Fibroblast of lung (primary cell): Measurements from ENCODE around the gene SMAP1. TPM values are rescaled to one million over a fixed set of nuclear protein-coding genes. Genes with fewer than 3 reads are reported as not detected.
"Not testable (repeated sequence)": the region's sequence is repeated elsewhere in the genome, so short reads cannot be mapped to it uniquely, and the experiment has no call there.

Experiments used
- DNase-seq, 2 donors: peaks; one replicate each; pipeline versions ENCODE4 v3.0.0 to v3.0.0-alpha.2; 2010; ENCODE audit warnings: low read depth in 2 of 2
- H2AFZ ChIP-seq: 2 replicates; pipeline ENCODE4 v1.5.1; 2012; ENCODE audit warnings: low read length, control low read depth, inconsistent platforms
- H3K27ac ChIP-seq: 2 replicates; pipeline ENCODE4 v1.5.1; 2011; ENCODE audit warnings: low read length, control low read depth; ENCODE audit not compliant: insufficient read depth
- H3K27me3 ChIP-seq: 2 replicates; pipeline ENCODE4 v1.5.1; 2011; ENCODE audit warnings: mild to moderate bottlenecking, low read length; ENCODE audit not compliant: control insufficient read depth, insufficient read depth
- H3K36me3 ChIP-seq: 2 replicates; pipeline ENCODE4 v1.5.1; 2011; ENCODE audit warnings: low read length; ENCODE audit not compliant: control insufficient read depth, insufficient read depth
- H3K4me1 ChIP-seq: 2 replicates; pipeline ENCODE4 v1.5.1; 2011; ENCODE audit warnings: low read length; ENCODE audit not compliant: control insufficient read depth, insufficient read depth; ENCODE audit errors: extremely low read depth
- H3K4me2 ChIP-seq: 2 replicates; pipeline ENCODE4 v1.5.1; 2011; ENCODE audit warnings: low read length, control low read depth; ENCODE audit not compliant: insufficient read depth; ENCODE audit errors: extremely low read depth
- H3K4me3 ChIP-seq, 4 experiments: fragments of 200-600 bp in 1 of 4; sonication (generic) in 1 of 4; replicated peaks in 1 of 4; 2 replicates each; pipeline ENCODE4 v1.5.1; 2011 to 2016; ENCODE audit warnings: low read length in 4 of 4, low read depth in 3 of 4, mild to moderate bottlenecking in 3 of 4, control low read depth in 2 of 4, inconsistent platforms in 1 of 4, mixed read lengths in 1 of 4; ENCODE audit not compliant: insufficient read depth in 1 of 4; ENCODE audit errors: control extremely low read depth in 1 of 4
- H3K79me2 ChIP-seq: 2 replicates; pipeline ENCODE4 v1.5.1; 2012; ENCODE audit warnings: mild to moderate bottlenecking, low read length, inconsistent platforms; ENCODE audit not compliant: control insufficient read depth, insufficient read depth
- H3K9ac ChIP-seq: 2 replicates; pipeline ENCODE4 v1.5.1; 2011; ENCODE audit warnings: mild to moderate bottlenecking, low read length, control low read depth; ENCODE audit not compliant: insufficient read depth
- H3K9me3 ChIP-seq: 2 replicates; pipeline ENCODE4 v1.5.1; 2012; ENCODE audit warnings: low read depth, low read length; ENCODE audit not compliant: control insufficient read depth, insufficient read depth
- H4K20me1 ChIP-seq: 2 replicates; pipeline ENCODE4 v1.5.1; 2011; ENCODE audit warnings: low read length; ENCODE audit not compliant: control insufficient read depth, insufficient read depth; ENCODE audit errors: extremely low read depth
- EZH2 ChIP-seq: IDR thresholded peaks from 2 replicates; pipeline ENCODE4 v1.5.1; 2012; ENCODE audit warnings: low read length, control low read depth, mild to moderate bottlenecking; ENCODE audit errors: missing control alignments
- polyA plus RNA-seq, 2 donors: library from polyadenylated mRNA; depleted of rRNA in 1 of 2; stranded (reverse) in 1 of 2; unstranded in 1 of 2; fragments of >200 nt; gene quantifications; 2 replicates each; pipeline ENCODE4 v1.2.1, GENCODE V29; 2011 to 2012; ENCODE audit warnings: missing spikeins in 1 of 2
- total RNA-seq: library from RNA; depleted of rRNA; stranded (reverse); fragments of >200 nt; gene quantifications from 2 replicates; pipeline ENCODE4 v1.2.1, GENCODE V29; 2014
- TF ChIP-seq, protein P1 (sequence below), 2 donors: IDR thresholded peaks in 1 of 2; conservative IDR thresholded peaks in 1 of 2; 1 replicate in 1 of 2; 2 replicates in 1 of 2; pipeline ENCODE4 v1.5.1; 2011 to 2012; ENCODE audit warnings: low read length in 2 of 2, control low read depth in 1 of 2, inconsistent platforms in 1 of 2, low read depth in 1 of 2, mild to moderate bottlenecking in 1 of 2

SMAP1 gene
- total and polyA plus RNA-seq, 2 donors (not counting 1 experiment from before 2014, with no cell fraction given): 18.3 to 25.7 TPM

DNA sequence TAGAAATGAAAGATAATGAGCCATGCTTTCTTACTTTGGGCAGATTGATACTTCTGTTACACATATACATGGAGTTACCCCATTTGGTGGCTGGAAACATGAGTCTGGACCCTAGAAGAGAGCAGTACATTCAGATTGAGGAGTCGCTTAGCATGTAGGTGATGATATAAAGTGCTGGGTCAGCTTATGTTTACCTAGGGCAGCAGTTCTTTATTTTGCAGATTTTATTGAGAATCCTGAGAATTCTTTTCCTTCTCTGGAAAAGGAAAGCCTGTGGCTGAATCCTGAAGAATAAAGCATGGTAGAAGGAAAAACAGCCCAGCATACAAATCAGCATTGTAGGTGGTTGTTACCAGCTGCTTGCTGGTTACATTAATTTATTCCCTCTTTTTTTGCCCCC is 91.2 kb downstream of the SMAP1 start:
- no peaks in the 10 kb centered on the region for H3K4me1 ChIP-seq
- no peaks in the 10 kb centered on the region for H3K79me2 ChIP-seq
- H3K4me3 ChIP-seq: no peak overlapping the region
- H3K4me2 ChIP-seq: no peak overlapping the region
- no peak overlapping the region for H2AFZ ChIP-seq
- H4K20me1 ChIP-seq: no peaks in the 10 kb centered on the region
- H3K27me3 ChIP-seq: no peaks in the 10 kb centered on the region
- H3K36me3 ChIP-seq: no peaks in the 10 kb centered on the region
- H3K9me3 ChIP-seq: no peaks in the 10 kb centered on the region
- TF ChIP-seq, protein P1, sequence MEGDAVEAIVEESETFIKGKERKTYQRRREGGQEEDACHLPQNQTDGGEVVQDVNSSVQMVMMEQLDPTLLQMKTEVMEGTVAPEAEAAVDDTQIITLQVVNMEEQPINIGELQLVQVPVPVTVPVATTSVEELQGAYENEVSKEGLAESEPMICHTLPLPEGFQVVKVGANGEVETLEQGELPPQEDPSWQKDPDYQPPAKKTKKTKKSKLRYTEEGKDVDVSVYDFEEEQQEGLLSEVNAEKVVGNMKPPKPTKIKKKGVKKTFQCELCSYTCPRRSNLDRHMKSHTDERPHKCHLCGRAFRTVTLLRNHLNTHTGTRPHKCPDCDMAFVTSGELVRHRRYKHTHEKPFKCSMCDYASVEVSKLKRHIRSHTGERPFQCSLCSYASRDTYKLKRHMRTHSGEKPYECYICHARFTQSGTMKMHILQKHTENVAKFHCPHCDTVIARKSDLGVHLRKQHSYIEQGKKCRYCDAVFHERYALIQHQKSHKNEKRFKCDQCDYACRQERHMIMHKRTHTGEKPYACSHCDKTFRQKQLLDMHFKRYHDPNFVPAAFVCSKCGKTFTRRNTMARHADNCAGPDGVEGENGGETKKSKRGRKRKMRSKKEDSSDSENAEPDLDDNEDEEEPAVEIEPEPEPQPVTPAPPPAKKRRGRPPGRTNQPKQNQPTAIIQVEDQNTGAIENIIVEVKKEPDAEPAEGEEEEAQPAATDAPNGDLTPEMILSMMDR (conservative IDR thresholded peaks at IDR 0.05 in 1 of 2, IDR thresholded peaks at IDR 0.05 in 1 of 2; ENCODE audit: low read depth in 1 of 2, low read length in 2 of 2): no peak
- TF ChIP-seq EZH2: no peak
- H3K27ac ChIP-seq: no peak overlapping the region
- DNase-seq: no peak
- no peak overlapping the region for H3K9ac ChIP-seq

DNA sequence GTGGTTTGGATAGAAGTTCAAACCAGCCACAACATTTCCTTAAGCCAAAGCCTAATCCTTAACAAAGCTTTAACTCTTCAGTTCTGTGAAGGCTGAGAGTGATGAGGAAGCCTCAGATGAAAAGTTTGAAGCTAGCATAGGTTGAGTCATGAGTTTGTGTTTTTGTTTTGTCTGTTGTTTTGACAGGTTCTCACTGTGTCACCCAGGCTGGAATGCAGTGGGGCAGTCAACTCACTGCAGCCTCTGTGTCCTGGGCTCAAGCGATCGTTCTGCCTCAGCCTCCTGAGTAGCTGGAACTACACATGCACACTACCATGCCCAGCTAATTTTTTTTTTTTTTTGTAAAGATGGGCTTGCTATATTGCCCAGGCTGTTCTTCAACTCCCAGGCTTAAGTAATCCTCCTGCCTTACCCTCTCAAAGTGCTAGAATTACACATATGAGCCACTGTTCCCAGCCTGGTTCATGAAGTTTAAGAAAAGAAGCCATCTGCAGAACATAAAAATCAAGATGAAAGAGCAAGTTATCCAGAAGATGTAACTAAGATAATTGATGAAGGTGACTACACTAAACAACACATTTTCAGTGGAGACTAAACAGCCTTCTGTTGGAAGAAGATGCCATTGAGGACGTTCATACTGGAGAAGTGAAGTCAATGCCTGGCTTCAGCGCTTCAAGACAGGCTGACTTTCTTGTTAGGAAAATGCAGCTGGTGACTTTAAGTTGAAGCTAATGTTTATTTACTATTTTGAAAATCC is 96.2 kb downstream of the SMAP1 start:
- Histone ChIP-seq H2AFZ (no peak overlapping the region), H3K4me1 (no peaks in the 10 kb centered on the region), H3K79me2 (no peaks in the 10 kb centered on the region), H3K4me3 (no peak overlapping the region), H3K9ac (no peak overlapping the region), H3K36me3 (no peaks in the 10 kb centered on the region), H4K20me1 (no peaks in the 10 kb centered on the region), H3K4me2 (no peak overlapping the region), H3K9me3 (no peaks in the 10 kb centered on the region), H3K27ac (no peak overlapping the region), H3K27me3 (no peaks in the 10 kb centered on the region)
- TF ChIP-seq, protein P1 (conservative IDR thresholded peaks at IDR 0.05 in 1 of 2, IDR thresholded peaks at IDR 0.05 in 1 of 2; ENCODE audit: low read depth in 1 of 2, low read length in 2 of 2): no peak
- no peak for TF ChIP-seq EZH2
- peak in 1 of 2 donors; percentile 6 for DNase-seq

DNA sequence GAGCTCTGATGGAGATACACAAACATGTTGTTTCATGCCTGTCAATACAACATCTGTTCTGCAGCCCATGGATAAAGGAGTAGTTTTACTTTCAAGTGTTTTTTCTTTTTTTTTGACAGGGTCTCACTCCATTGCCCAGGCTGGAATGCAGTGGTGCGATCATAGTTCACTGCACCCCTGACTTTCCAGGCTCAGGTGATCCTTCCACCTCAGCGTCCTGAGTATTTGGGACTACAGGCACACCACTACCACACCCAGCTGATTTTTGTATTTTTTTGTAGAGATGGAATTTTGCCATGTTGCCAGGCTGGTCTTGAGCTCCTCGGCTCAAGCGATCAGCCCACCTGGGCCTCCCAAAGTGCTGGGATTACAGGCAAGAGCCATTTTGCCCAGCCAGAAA is 97.0 kb downstream of the SMAP1 start:
- Histone ChIP-seq H4K20me1 (no peaks in the 10 kb centered on the region), H3K27ac (no peak overlapping the region), H3K79me2 (no peaks in the 10 kb centered on the region), H2AFZ (no peak overlapping the region), H3K4me2 (no peak overlapping the region), H3K27me3 (no peaks in the 10 kb centered on the region), H3K9ac (no peak overlapping the region), H3K36me3 (no peaks in the 10 kb centered on the region), H3K9me3 (no peaks in the 10 kb centered on the region), H3K4me3 (no peak overlapping the region), H3K4me1 (no peaks in the 10 kb centered on the region)
- TF ChIP-seq EZH2: no peak
- TF ChIP-seq, protein P1 (conservative IDR thresholded peaks at IDR 0.05 in 1 of 2, IDR thresholded peaks at IDR 0.05 in 1 of 2; ENCODE audit: low read depth in 1 of 2, low read length in 2 of 2): no peak
- no peak for DNase-seq

DNA sequence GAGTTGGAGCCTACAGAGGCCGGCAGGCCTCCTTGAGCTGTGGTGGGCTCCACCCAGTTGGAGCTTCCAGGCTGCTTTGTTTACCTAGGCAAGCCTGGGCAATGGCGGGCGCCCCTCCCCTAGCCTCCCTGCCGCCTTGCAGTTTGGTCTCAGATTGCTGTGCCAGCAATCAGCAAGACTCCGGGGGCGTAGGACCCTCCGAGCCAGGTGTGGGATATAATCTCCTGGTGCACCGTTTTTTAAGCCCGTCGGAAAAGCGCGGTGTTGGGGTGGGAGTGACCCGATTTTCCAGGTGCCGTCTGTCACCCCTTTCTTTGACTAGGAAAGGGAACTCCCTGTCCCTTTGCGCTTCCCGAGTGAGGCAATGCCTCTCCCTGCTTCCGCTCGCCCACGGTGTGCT is 103.7 kb downstream of the SMAP1 start:
- H3K4me1 ChIP-seq, H3K27ac ChIP-seq, H2AFZ ChIP-seq, DNase-seq, H4K20me1 ChIP-seq, H3K79me2 ChIP-seq, H3K27me3 ChIP-seq, H3K9me3 ChIP-seq, H3K9ac ChIP-seq, H3K4me2 ChIP-seq, H3K36me3 ChIP-seq, H3K4me3 ChIP-seq: not testable (repeated sequence)
